HG02571 (cell line): Measurements from ENCODE around the gene FBN3.
"Not testable (repeated sequence)": the region's sequence is repeated elsewhere in the genome, so short reads cannot be mapped to it uniquely, and the experiment has no call there.

ENCODE experiments used
- ATAC-seq: cut with Tn5 transposase; IDR thresholded peaks from one replicate; pipeline ENCODE4 v1.9.1; 2021; ENCODE audit warnings: mild to moderate bottlenecking, moderate library complexity; ENCODE audit not compliant: unreplicated experiment

The FBN3 gene

DNA sequence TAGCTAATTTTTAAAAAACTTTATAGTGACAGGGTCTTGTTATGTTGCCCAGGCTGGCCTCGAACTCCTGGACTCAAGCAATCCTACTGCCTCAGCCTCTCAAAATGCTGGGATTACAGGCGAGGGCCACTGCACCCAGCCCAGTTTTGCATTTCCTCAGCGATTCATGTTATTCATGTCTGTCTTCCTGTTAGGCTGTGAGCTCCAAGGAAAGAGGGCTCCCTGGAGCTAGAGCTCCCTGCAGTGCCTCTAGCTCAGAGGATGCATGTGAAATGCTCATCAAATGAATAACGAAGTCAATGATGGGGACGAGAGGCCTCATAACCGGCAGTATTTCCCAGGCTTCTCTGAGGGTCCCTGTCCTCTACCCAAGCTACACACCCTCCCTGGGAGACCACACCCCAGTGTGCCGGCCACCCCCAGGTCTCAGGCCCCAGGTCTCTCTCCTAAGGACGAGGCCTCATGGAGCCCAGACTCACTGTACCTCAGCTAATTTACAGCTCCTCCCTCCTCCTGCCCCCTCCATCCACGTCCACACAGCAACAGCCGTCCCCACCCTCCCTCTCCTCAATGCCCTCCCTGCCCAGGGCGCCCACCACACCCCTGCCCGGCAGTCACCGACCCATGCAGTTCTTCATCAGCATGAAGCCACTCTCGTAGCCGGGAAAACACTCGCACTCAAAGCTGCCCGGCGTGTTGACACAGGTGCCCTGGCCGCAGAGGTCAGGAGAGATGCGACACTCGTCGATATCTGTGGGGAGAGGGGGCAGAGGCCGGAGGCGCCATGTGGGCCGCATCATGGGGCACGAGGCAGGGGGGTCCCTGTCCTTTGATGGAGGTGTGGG is 28.5 kb downstream of the FBN3 start:
- no peak for ATAC-seq

DNA sequence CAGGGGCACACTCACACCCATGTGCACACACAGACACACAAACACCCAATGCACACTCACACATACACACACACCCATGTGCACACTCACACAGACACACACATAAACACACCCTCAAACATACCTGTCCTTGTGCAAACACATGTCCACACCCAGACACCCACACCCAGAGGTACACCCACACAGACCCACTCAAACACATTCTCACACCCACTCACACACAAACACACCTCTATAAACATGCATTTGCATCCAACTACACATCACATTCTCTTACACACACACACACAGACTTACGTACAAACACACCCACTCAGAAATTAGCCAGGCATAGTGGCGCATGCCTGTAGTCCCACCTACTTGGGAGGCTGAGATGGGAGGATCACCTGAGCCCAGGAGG is 31.4 kb downstream of the FBN3 start:
- ATAC-seq = no peak

DNA sequence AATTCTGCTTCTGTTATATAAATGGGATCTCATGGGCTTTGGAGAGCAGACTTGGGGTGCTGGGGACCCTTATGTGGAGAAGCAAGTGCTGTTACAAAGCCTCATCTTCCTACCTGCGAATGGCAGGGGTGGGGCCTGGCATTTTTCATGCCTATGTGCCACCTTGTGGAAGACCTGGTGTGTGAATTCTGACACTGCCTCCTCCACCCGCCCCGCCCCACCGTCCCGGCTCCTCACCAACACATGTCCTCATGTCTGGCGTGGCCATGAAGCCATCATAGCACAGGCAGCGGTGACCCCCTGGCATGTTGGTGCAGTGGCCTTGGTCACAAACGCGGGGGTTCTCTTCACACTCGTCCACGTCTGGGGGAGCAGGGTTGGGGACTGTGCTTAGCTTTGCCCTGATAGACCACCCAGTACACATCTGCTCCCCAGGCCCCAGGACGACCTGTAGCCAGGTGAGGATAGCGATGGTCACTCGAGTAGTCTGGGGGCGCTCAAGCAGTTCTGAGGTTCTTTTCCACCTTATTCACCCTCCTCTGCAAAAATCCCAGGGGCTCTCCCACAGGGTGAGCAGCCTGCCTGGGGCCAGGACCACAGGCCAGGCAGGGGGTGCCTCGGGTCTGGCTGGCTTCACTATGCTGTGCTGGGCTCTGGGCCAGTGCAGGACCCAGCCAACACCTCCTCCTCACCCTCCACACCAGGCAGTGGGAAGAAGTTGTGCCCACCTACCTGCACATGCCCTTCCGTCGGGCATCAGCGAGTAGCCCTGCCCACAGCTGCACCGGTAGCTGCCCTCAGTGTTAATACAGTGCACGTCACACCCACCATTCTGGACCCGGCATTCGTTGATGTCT is 32.7 kb downstream of the FBN3 start:
- no peak for ATAC-seq

DNA sequence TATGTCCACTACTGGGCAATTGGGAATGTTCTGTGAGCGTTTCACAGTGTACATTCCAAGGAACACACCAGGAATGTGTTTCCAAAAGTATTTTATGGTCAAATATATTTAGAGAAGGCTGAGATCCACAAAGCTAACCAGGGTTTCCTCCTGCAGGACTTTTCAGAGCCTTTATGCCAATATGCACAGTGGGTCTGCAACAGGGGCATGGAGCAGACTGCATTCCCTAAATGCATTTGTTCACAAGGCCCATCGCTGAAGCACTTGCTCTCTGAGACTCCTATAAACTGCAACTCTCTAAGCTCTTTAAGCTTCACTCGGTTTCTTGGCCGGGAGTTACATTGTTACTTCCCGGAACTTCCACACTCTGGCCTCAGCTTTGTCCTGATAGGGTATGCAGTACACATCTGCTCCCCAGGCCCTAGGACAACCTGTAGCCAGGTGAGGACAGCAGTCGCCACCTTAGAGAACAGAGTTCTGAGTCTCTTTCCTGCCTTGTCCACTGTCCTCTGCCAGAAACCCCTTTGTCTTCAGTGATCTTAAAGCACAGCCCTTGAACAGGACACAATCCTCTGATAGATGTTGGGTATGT is 33.5 kb downstream of the FBN3 start:
- no peak for ATAC-seq

DNA sequence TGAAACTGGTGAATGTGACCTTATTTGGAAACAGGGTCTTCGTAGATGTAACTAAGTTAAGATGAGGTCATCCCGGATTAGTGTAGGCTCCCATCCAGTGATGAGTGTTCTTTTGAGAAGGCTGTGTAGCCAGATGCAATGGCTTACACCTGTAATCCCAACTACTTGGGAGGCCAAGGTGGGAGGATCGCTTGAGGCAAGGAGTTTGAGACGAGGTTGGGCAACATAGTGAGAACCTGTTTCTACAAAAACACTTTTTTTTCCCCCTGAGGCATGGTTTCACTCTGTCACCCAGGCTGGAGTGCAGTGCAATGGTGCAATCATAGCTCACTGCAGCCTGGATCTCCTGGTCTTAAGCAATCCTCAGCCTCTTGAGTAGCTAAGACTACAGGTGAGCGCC is 36.4 kb downstream of the FBN3 start:
- ATAC-seq = no peak

DNA sequence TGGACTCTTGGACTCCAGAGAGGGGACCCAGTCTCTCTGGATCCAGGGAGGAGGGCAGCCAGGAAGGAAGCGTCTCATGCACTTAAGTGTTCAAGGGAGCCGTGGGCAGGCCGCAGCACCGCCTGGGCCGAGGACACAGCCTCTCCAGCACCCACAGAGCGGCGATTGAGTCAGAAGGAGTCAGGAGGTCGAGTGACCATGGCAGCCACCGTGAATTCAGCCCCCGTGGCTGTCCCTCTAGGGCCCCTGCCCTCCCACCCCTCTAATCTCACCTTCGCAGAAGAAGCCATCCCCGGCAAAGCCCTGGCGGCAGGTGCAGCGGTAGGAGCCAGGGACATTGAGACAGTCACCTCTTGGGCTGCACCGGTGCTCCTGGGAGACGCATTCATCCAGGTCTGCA is 38.0 kb downstream of the FBN3 start:
- no peak for ATAC-seq

DNA sequence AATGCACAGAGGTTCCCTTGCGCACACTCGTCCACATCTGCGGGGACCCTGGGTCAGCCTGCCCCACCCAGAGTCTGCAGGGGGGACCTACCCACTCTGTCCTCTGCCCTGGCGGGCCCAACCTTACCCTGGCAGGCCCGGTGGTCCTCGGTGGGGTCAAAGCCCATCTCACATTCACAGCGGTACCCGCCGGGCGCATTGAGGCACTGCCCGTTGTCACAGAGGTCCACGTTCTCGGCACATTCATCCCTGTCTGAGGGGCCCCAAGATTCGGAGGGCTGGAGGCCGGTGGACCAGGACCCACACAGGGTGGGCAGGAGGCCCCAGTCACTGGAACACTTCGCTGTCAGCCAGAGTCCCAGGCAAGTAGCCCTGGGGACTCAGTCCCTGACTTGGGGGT is 38.5 kb downstream of the FBN3 start:
- ATAC-seq = no peak

DNA sequence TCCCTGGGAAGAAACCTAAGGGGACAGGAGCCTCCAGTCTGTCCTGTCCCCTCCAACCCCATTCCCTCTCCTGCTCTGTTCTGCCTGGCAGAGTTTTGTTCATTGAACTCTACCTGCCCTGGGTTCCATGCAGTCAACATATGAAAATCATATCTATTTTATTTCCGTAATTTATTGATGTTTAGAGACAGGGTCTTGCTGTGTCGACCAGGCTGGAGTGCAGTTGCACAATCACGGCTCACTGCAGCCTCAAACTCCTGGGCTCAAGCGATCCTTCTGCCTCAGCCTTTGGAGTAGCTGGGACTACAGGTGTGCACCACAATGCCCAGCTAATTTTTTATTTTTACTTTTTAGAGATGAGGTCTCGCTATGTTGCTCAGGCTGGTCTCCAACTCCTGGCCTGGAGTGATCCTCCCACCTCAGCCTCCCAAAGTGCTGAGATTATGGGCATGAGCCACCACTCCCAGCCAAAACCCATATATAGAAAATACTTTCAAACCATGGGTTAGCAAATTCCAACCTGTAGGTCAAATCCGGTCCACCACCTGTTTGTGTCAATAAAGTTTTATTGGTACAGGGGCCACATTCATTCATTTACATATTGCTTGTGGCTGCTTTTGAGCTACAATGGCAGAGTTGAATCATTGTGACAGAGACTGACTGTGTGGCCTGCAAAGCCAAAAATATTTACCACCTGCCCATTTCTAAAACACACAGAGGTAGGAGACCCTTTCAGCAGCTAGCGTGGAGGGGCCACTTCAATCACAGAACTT is 39.3 kb downstream of the FBN3 start:
- ATAC-seq = no peak

DNA sequence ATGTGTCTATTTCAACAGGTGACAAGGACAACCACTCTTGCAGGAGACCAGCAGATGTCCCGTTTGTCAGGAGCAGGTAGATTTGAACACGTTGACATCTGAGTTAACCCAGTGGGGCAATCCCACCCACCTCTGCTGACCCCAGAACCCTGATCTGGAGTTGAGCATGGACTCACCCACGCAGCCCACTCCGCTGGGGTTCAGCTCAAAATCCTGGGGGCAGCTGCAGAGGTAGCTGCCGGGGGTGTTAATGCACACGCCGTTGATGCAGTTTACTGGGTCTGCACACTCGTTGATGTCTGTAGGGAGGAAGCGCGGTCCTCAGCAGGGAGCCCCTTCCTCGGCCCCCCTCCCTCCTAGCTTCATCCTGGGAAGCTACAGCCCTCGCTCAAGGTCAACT is 39.9 kb downstream of the FBN3 start:
- ATAC-seq = no peak

DNA sequence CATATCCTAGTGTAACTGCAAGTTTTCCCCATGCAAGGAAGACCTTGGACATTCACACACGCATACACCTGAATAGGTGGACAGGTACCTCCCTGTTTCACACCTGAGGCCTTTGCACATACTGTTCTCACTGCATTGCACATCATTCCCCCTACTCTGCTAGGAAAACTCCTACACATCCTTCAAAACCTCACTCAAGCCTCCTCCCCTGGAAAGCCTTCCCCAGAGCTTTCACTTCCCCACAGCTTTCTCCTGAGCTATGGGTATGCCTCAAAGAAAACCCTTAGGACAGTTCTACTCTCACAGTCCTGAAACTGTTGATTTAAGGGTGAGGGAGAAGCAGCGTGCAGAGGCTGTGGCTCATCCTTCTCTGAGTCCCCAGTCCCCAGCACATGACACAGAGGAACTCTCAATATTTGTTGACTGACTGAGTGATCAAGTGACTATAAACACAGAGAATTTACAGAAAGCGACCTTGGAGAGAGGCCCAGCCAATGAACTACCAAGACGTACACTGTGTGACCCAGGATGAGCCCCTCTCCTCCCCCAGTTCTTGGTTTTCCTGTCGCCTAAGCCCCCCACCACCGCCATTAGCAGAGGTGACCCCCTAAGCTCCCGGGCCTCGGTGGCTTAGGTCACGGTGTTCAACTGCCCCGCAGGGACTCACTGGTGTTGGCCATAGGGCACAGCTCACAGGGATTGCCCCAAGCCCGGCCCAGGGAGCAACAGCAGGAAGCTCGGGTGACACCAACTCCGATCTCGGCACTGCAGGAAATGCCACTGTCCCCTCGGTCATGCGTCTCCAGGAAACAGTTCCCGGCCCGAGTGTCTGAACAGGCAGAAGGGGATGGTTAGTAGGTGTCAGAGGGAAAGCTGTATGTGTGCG is 40.6 kb downstream of the FBN3 start:
- no peak for ATAC-seq

DNA sequence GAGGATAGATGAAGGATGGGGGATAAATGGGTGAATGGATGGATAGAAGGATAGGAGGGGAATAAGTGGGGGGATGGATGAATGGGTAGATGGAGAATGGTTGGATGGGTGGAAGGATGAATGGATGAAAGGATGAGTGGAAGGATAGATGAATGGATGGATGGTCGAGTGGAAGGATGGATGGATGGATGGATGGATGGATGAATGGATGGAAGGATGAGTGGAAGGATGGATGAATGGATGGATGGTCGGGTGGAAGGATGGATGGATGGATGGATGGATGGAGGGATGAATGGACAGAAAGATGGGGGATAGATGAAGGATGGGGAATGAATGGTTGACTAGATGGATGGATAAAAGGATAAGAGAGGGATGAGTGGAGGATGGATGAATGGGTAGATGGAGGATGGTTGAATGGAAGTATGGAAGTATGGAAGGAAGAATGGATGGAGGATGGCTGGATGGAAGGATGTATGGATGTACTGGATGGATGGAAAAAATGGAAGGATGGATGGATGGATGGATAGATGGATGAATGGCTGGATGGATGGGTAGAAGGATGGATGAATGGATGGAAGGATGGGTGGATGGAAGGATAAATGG is 42.0 kb downstream of the FBN3 start:
- no peak for ATAC-seq

DNA sequence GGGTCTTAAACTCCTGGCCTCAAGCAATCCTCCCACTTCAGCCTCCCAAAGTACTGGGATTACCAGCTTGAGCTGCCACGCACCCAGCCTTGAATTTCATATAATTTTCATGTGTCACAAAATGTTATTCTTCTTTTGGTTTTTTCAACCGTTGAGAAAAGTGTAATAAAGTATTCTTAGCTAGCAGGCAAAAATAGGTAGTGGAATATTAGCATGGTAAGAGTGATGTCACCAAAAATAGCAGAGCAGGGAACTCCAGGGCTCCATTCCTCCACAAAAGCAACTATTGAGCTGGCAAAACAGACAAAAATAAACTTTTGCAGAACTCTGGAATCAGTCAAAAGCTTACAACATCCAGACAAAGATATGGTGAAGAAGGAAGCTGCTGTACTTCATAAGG is 43.9 kb downstream of the FBN3 start:
- ATAC-seq = no peak

DNA sequence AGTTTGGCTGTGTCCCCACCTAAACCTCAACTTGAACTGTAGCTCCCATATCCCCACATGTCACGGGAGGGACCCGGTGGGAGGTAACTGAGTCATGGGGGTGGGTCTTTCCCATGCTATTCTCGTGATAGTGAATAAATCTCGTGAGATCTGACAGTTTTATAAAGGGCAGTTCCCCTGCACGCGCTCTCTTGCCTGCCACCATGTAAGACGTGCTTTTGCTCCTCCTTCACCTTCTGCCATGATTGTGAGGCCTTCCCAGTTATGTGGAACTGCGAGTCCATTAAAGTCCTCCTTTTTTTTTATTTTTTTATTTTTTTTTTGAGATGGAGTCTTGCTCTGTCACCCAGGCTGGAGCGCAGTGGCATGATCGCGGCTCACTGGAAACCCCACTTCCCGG is 47.5 kb downstream of the FBN3 start:
- not testable (repeated sequence) for ATAC-seq

DNA sequence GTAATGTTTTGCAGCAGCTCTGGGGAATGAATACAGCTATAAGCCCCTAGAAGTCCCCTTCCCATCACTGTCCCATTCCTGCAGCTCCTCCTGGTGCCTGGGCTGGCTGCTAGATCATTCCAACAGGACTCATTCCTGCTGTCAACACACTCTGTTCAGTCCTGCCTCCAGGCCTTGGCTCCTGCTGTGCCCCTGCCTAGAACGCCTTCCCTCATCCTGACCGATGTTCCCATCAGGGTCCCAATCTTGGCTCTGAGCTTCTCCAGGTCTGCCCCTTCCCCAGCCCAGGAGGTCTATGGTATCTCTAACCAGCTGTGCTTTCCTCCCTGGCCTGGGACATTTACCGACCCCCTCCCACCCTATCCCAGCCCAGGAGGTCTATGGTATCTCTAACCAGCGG is 48.1 kb downstream of the FBN3 start:
- no peak for ATAC-seq

DNA sequence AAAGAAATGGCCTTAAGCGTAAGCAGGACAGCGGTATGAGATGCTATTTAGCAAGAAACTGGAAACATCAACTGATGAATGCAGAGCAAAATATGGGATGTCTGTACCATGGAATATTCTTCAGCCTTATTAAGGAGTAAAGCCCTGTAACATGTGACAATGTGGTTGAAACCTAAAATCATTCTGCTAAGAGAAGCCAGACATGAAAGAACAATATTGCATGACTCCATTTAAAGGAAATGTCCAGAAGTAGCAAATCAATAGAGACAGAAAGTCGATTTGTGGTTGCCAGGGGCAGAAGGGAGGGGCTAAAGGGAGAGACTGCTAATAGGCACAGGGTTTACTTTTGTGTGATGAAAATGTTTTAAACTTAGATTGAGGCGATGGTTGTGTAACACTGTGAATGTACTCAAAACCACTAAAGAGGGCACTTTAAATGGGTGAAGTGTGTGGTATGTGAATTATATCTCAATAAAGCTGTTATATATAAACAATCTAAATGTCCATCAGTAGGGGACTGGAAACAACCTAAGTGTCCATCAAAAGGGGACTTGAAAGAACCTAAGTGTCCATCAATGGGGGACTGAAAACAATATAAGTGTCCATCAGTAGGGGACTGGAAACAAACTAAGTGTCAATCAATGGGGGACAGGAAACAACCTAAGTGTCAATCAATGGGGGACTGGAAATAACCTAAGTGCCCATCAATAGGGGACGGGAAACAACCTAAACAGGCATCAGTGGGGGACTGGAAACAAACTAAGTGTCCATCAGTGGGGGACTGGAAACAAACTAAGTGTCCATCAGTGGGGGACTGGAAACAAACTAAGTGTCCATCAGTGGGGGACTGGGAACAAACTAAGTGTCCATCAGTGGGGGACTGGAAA is 51.5 kb downstream of the FBN3 start:
- ATAC-seq = no peak

DNA sequence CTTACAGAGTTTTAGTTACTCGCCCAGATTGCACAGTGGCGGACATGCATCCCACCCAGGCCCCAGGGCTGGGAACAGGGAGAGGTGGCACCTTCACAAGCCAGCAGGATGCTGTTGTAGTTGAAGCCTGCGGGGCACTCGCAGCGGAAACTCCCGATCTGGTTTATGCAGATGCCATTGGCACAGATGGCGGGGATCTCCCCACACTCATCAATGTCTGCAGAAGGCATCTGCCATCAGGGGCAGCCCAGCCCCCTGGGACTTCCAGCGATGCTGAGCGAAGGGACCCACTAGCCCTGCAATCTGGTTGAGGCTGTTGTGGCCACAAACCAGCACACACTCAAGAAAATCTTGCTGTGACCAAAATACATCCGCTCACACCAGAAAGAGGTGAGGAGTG is 52.2 kb downstream of the FBN3 start:
- no peak for ATAC-seq

DNA sequence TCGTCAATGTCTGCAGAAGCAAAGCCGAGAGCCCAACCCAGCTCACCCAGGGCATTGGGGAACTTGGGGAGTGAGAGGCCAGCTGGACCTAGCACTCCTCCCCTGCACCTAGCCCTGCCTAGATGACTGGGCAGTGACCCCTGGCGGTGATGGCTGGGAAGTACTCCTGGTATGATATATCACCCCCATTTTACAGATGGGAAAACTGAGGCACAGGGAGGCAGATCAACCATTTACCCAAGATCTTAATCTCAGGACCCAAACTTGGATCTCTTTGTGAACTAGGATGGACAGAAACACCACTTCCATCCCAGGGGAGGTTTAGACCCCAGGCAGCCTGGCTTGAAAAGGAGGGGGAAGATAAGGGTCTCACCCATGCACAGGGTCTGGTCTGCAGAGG is 53.3 kb downstream of the FBN3 start:
- no peak for ATAC-seq

DNA sequence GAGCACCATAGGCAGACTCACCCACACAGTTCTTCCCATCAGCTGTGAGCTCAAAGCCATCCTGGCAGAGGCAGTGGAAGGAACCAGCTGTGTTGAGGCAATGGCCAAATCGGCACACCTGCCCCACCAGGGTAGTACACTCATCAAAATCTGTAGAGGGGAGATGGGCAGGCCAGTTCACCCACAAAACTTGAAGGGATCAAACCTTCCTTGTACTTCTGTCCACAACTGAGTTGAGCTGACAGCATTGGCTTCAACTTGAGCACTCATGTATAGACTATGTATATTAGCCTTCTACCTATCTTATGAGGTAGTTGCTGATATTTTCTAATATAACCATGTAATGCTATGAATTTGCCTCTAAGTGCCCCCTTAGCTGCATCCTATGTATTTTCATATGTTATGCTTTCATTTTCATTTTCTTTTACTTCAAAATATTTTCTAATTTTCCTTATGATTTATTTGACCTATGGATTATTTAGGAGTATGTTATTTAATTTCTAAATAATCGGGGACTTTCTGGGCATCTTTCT is 54.0 kb downstream of the FBN3 start:
- no peak for ATAC-seq
